ENCODE results near the gene COPS8.

The COPS8 gene

DNA sequence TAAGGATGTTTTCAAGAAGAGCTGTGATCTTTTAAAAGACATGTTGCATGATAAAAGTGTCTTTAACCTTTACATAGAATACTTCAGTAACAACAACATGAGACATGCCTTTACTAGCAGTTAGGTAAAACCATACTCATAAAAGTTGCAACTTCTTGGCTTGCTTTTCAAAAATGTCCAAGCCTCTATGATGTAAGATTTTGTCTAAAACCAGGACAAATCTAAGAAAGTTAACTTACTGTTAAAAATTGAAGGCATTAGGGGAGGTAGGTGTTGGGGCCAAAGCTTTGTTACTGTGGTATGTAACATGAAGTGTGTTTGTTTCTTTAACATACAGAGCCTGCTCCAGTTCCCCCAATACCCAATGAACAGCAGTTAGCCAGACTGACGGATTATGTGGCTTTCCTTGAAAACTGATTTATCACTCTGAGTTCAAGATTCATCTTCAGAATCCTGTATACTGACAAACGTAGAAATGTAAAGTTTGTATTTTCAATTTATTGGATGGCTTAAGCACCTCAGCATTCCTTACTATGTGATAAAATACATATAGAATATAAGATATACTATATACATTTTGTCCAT is 11.7 kb downstream of the COPS8 start:
- TF ChIP-seq EZH2phosphoT487 (IDR thresholded peaks at IDR 0.05; ENCODE audit: low read depth): no peak
- TF ChIP-seq, protein P1, sequence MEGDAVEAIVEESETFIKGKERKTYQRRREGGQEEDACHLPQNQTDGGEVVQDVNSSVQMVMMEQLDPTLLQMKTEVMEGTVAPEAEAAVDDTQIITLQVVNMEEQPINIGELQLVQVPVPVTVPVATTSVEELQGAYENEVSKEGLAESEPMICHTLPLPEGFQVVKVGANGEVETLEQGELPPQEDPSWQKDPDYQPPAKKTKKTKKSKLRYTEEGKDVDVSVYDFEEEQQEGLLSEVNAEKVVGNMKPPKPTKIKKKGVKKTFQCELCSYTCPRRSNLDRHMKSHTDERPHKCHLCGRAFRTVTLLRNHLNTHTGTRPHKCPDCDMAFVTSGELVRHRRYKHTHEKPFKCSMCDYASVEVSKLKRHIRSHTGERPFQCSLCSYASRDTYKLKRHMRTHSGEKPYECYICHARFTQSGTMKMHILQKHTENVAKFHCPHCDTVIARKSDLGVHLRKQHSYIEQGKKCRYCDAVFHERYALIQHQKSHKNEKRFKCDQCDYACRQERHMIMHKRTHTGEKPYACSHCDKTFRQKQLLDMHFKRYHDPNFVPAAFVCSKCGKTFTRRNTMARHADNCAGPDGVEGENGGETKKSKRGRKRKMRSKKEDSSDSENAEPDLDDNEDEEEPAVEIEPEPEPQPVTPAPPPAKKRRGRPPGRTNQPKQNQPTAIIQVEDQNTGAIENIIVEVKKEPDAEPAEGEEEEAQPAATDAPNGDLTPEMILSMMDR (IDR thresholded peaks at IDR 0.05; ENCODE audit: low read depth, low read length): no peak
- Histone ChIP-seq H3K4me1 (ENCODE audit: low read length) (no peaks in the 10 kb centered on the region), H4K20me1 (ENCODE audit: insufficient read depth, low read length) (no peaks in the 10 kb centered on the region), H3K4me3 (ENCODE audit: low read length) (no peak overlapping the region), H3K36me3 (replicated peaks; ENCODE audit: low read depth, low read length) (peaks cover 6% of the 10 kb centered on the region), H2AFZ (ENCODE audit: low read depth, low read length) (no peak overlapping the region), H3K27ac (ENCODE audit: low read length) (no peak overlapping the region), H3K79me2 (ENCODE audit: low read length) (no peaks in the 10 kb centered on the region), H3K9ac (ENCODE audit: low read length) (no peak overlapping the region), H3K27me3 (ENCODE audit: low read depth, low read length) (no peaks in the 10 kb centered on the region), H3K4me2 (ENCODE audit: low read length) (no peak overlapping the region), H3K9me3 (ENCODE audit: insufficient read depth, low read length) (no peaks in the 10 kb centered on the region)

DNA sequence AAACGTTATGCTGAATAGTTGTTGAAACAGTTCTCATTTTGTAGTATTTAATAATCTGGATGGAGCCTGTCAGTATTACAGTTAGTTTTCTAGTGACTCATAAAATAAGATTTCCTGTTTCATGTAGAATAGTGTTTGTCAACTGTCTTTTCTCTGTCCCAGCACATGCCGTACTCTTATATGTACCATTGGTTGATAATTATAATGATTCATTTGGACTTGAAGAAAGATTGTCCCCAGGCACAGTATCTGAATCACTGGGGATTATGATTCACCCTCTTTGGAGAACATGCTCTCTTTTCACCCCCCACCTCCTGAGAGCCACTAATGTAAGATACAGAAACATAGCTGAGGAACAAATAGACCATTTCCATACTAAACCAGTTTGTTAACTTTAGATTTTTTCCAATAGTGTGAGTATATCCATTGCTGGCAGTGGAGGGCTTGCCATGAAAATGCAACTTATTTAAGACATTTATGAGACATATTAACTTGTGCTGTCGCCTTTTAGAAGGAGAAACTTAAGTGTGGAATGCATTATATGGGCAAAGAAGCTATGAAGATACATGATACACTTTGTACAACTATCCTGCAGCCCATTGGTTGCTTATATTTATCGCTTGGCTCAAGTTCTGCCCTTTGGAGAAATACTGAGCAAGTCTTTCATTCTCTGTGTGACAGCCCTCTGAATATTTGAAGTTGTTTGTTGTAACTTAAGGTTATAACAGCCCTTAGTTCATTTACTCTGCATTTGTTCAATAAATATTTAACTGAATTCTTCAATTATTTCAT is 12.4 kb downstream of the COPS8 start:
- no peak overlapping the region for H3K4me2 ChIP-seq (ENCODE audit: low read length)
- TF ChIP-seq, protein P1 (IDR thresholded peaks at IDR 0.05; ENCODE audit: low read depth, low read length): no peak
- TF ChIP-seq EZH2phosphoT487 (IDR thresholded peaks at IDR 0.05; ENCODE audit: low read depth): no peak
- H3K4me3 ChIP-seq (ENCODE audit: low read length): no peak overlapping the region
- H3K36me3 ChIP-seq (replicated peaks; ENCODE audit: low read depth, low read length): peaks cover 6% of the 10 kb centered on the region
- no peak overlapping the region for H2AFZ ChIP-seq (ENCODE audit: low read depth, low read length)
- no peaks in the 10 kb centered on the region for H3K9me3 ChIP-seq (ENCODE audit: insufficient read depth, low read length)
- no peaks in the 10 kb centered on the region for H3K79me2 ChIP-seq (ENCODE audit: low read length)
- no peaks in the 10 kb centered on the region for H3K4me1 ChIP-seq (ENCODE audit: low read length)
- no peaks in the 10 kb centered on the region for H3K27me3 ChIP-seq (ENCODE audit: low read depth, low read length)
- no peak overlapping the region for H3K27ac ChIP-seq (ENCODE audit: low read length)
- no peak overlapping the region for H3K9ac ChIP-seq (ENCODE audit: low read length)
- no peaks in the 10 kb centered on the region for H4K20me1 ChIP-seq (ENCODE audit: insufficient read depth, low read length)

DNA sequence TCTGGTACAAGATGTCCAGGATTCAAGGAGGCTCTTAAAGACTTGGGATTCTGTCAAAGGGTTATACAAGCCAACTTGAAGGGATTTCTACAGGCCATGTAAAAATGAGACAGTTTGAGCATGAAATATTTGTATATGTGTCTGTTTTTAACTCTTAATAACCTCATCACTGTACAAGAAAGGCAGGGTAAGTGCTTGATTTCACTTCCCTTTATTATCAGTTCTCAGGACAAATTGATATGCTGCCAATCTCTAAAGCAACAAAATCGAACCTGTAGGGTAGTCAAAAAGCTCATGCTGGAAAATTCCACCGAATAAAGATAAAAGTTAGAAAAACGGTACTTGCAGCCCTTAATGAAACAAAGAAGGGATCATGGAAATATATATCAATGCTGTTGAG is 14.1 kb downstream of the COPS8 start:
- H3K4me3 ChIP-seq (ENCODE audit: low read length): no peak overlapping the region
- H3K27ac ChIP-seq (ENCODE audit: low read length): no peak overlapping the region
- no peaks in the 10 kb centered on the region for H3K79me2 ChIP-seq (ENCODE audit: low read length)
- TF ChIP-seq, protein P1 (IDR thresholded peaks at IDR 0.05; ENCODE audit: low read depth, low read length): no peak
- TF ChIP-seq EZH2phosphoT487 (IDR thresholded peaks at IDR 0.05; ENCODE audit: low read depth): no peak
- peaks cover 6% of the 10 kb centered on the region for H3K36me3 ChIP-seq (replicated peaks; ENCODE audit: low read depth, low read length)
- H3K9me3 ChIP-seq (ENCODE audit: insufficient read depth, low read length): no peaks in the 10 kb centered on the region
- no peaks in the 10 kb centered on the region for H3K4me1 ChIP-seq (ENCODE audit: low read length)
- H2AFZ ChIP-seq (ENCODE audit: low read depth, low read length): no peak overlapping the region
- H3K9ac ChIP-seq (ENCODE audit: low read length): no peak overlapping the region
- H3K4me2 ChIP-seq (ENCODE audit: low read length): no peak overlapping the region
- no peaks in the 10 kb centered on the region for H3K27me3 ChIP-seq (ENCODE audit: low read depth, low read length)
- no peaks in the 10 kb centered on the region for H4K20me1 ChIP-seq (ENCODE audit: insufficient read depth, low read length)

DNA sequence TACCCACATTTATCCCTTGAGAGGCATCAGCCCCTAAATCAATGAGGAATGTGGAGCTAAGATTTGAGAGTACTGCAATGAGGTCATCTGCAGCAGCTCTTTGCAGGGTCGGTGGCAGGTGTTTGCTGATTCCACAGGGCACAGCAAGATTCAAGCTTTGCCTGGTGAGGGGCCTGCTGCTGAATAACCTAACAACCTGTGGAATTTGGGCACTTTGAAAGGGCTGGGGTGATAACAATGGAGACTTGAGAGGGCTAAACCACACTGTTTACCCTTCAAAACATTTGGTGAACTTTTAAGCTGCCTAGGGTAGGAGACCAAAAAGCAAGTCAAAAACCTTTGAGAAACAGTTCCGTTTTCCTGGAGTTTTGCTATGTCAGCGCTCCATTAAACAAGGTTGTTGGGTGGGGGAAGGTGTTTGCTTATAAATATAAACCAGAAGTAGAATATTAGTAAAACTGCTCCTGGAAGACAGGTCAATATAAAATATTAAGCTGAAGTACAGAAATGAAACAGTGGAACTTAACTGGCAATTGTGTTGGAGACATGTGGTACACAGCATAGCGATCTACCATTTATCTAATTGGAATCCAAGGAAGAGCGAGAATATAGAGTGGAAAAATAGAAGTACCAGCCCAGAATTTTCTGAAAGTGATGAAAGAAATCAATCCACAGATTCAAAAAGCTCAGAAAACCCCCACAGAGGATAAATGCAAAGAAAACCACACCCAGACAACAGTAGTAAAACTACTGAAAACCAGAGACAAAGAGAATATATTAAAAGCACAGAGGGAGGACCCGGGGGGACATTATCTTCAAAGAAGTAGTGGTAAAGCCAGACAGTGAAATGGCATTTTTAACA is 15.7 kb downstream of the COPS8 start:
- Histone ChIP-seq H3K4me1 (ENCODE audit: low read length) (no peaks in the 10 kb centered on the region), H3K4me2 (ENCODE audit: low read length) (no peak overlapping the region), H3K4me3 (ENCODE audit: low read length) (no peak overlapping the region), H3K36me3 (replicated peaks; ENCODE audit: low read depth, low read length) (peaks cover 6% of the 10 kb centered on the region), H4K20me1 (ENCODE audit: insufficient read depth, low read length) (no peaks in the 10 kb centered on the region), H3K79me2 (ENCODE audit: low read length) (no peaks in the 10 kb centered on the region), H3K27me3 (ENCODE audit: low read depth, low read length) (no peaks in the 10 kb centered on the region), H3K9me3 (ENCODE audit: insufficient read depth, low read length) (no peaks in the 10 kb centered on the region), H3K27ac (ENCODE audit: low read length) (no peak overlapping the region), H2AFZ (ENCODE audit: low read depth, low read length) (no peak overlapping the region), H3K9ac (ENCODE audit: low read length) (no peak overlapping the region)
- no peak for TF ChIP-seq EZH2phosphoT487 (IDR thresholded peaks at IDR 0.05; ENCODE audit: low read depth)
- TF ChIP-seq, protein P1 (IDR thresholded peaks at IDR 0.05; ENCODE audit: low read depth, low read length): no peak
